OCI-LY7 (cell line): ENCODE data around the gene TTC33. TPM values are rescaled to one million over a fixed set of nuclear protein-coding genes. Genes with fewer than 3 reads are reported as not detected.

Experiments
- BruUV-seq: library from RNA; stranded (reverse); fragments of 400-500 nt; replicated peaks from 2 replicates; lab custom pipeline; 2021; lab: Mats Ljungman, UMichigan
- CTCF ChIA-PET: fragments of 300-600 bp; sonication (Branson Sonifier 250); formaldehyde crosslinking; loops from one replicate; lab custom pipeline; 2022; ENCODE audit warnings: antibody characterized with exemption; ENCODE audit not compliant: unreplicated experiment; lab: Charles Lee
- POLR2A ChIA-PET: fragments of 300-600 bp; sonication (Branson Sonifier 250); formaldehyde crosslinking; loops from one replicate; lab custom pipeline; 2022; ENCODE audit warnings: antibody characterized with exemption; lab: Charles Lee
- DNase-seq: peaks from one replicate; pipeline ENCODE4 v3.0.0-alpha.2; 2015; ENCODE audit warnings: low spot score
- H2AFZ ChIP-seq: fragments of 200-600 bp; sonication (generic), shearing (Covaris generic); 2 replicates; pipeline ENCODE4 v1.6.1; 2014; ENCODE audit warnings: mild to moderate bottlenecking, antibody characterized with exemption, low read length, moderate library complexity
- H3K27ac ChIP-seq: fragments of 200-600 bp; sonication (generic); 2 replicates; pipeline ENCODE4 v1.5.1; 2014; ENCODE audit warnings: mixed run types, low read depth, mild to moderate bottlenecking, moderate library complexity, low read length, inconsistent platforms; ENCODE audit not compliant: poor library complexity, severe bottlenecking
- H3K36me3 ChIP-seq: fragments of 200-600 bp; sonication (generic); 2 replicates; pipeline ENCODE4 v1.6.1; 2014; ENCODE audit warnings: mild to moderate bottlenecking, antibody characterized with exemption, low read length, moderate library complexity, mixed read lengths; ENCODE audit not compliant: insufficient read depth
- H3K4me1 ChIP-seq: fragments of 200-600 bp; sonication (generic); 2 replicates; pipeline ENCODE4 v1.5.1; 2014; ENCODE audit warnings: mild to moderate bottlenecking, low read length; ENCODE audit not compliant: insufficient read depth, poor library complexity, severe bottlenecking
- H3K4me2 ChIP-seq: fragments of 200-600 bp; sonication (generic); 2 replicates; pipeline ENCODE4 v1.6.1; 2014; ENCODE audit warnings: mild to moderate bottlenecking, low read length
- H3K4me3 ChIP-seq: fragments of 200-600 bp; sonication (generic); 2 replicates; pipeline ENCODE4 v1.5.1; 2014; ENCODE audit warnings: mild to moderate bottlenecking, low read depth, low read length; ENCODE audit not compliant: poor library complexity, severe bottlenecking
- H3K79me2 ChIP-seq: fragments of 200-600 bp; sonication (generic); 2 replicates; pipeline ENCODE4 v1.6.1; 2016; ENCODE audit warnings: low read depth, mild to moderate bottlenecking, low read length, moderate library complexity, mixed read lengths; ENCODE audit not compliant: insufficient read depth
- H3K9me2 ChIP-seq: fragments of 200-600 bp; sonication (generic); 2 replicates; pipeline ENCODE4 v1.6.1; 2016; ENCODE audit warnings: mild to moderate bottlenecking, low read length, mixed read lengths; ENCODE audit not compliant: insufficient read depth
- H3K9me3 ChIP-seq: fragments of 200-600 bp; sonication (generic); 2 replicates; pipeline ENCODE4 v1.6.1; 2014; ENCODE audit warnings: mild to moderate bottlenecking, mixed run types, low read length, mixed read lengths
- H4K20me1 ChIP-seq: fragments of 200-600 bp; sonication (generic); 2 replicates; pipeline ENCODE4 v1.6.1; 2014; ENCODE audit warnings: mild to moderate bottlenecking, antibody characterized with exemption, low read length, moderate library complexity, mixed read lengths; ENCODE audit not compliant: insufficient read depth
- EZH2phosphoT487 ChIP-seq: fragments of 200-600 bp; sonication (generic); IDR thresholded peaks from 2 replicates; pipeline ENCODE4 v1.6.1; 2018; ENCODE audit warnings: low read depth, borderline replicate concordance, mild to moderate bottlenecking, mixed run types, antibody characterized with exemption, low read length, moderate library complexity, mixed read lengths
- intact Hi-C: fragments of 100-400 bp; cut with micrococcal nuclease; formaldehyde crosslinking; loops from one replicate; pipeline ENCODE4 v1.10.0; 2022; ENCODE audit not compliant: unreplicated experiment
- small RNA-seq: library from RNA; depleted of rRNA; stranded (forward); fragments of <200 nt; gene quantifications from one replicate; pipeline ENCODE3, GENCODE V24; 2014
- total RNA-seq, 2 experiments: library from RNA; depleted of rRNA in 1 of 2; stranded (reverse); fragments of >200 nt in 1 of 2; shearing (Covaris generic) in 1 of 2; gene quantifications; 2 replicates each; pipeline ENCODE4 v1.2.3, GENCODE V29; 2014 to 2022
- TF ChIP-seq, protein P1 (sequence below): fragments of 200-600 bp; sonication (generic); conservative IDR thresholded peaks from 2 replicates; pipeline ENCODE4 v1.5.1; 2014; ENCODE audit warnings: mild to moderate bottlenecking, antibody characterized with exemption, low read length, moderate library complexity, mixed read lengths

The TTC33 gene
- total RNA-seq, 2 experiments from 2014 or later: 15.9 to 20.5 TPM

DNA sequence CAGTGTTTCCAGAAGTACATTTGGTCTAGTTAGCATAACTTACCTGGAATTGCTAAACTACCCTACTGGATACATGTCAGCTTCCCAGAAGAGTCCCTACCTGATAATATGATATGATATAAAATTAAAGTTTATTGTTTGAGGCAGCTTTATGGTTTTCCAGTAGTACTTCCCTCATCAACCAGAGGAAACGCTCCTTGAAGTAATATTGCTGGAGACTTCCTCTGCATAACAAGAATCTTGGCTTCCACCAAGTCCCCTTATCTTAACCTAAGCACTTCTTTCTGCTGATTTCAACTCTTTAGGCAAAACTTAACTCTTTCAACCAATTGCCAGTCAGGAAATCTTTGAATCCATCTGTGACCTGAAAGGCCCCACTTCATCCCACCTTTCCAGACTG lies 290.3 kb downstream of the TTC33 start:
- Histone ChIP-seq H3K36me3 (no peaks in the 10 kb centered on the region), H3K27ac (no peak overlapping the region), H3K9me3 (no peaks in the 10 kb centered on the region), H3K4me3 (no peak overlapping the region), H4K20me1 (no peaks in the 10 kb centered on the region), H2AFZ (no peak overlapping the region), H3K4me1 (no peaks in the 10 kb centered on the region), H3K4me2 (no peak overlapping the region), H3K79me2 (no peaks in the 10 kb centered on the region), H3K9me2 (no peaks in the 10 kb centered on the region)
- POLR2A ChIA-PET: interaction anchor here (0.6 to 1.4 kb wide), 5 partner anchors 19 to 136 kb away, joined by 3 to 4 read pairs (median 4); no protein-coding TSS in a partner anchor
- DNase-seq: no peak
- BruUV-seq: no TSS peak
- CTCF ChIA-PET: no interaction called here
- TF ChIP-seq EZH2phosphoT487: no peak
- TF ChIP-seq, protein P1, sequence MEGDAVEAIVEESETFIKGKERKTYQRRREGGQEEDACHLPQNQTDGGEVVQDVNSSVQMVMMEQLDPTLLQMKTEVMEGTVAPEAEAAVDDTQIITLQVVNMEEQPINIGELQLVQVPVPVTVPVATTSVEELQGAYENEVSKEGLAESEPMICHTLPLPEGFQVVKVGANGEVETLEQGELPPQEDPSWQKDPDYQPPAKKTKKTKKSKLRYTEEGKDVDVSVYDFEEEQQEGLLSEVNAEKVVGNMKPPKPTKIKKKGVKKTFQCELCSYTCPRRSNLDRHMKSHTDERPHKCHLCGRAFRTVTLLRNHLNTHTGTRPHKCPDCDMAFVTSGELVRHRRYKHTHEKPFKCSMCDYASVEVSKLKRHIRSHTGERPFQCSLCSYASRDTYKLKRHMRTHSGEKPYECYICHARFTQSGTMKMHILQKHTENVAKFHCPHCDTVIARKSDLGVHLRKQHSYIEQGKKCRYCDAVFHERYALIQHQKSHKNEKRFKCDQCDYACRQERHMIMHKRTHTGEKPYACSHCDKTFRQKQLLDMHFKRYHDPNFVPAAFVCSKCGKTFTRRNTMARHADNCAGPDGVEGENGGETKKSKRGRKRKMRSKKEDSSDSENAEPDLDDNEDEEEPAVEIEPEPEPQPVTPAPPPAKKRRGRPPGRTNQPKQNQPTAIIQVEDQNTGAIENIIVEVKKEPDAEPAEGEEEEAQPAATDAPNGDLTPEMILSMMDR: no peak
- intact Hi-C loops: no loop called here

DNA sequence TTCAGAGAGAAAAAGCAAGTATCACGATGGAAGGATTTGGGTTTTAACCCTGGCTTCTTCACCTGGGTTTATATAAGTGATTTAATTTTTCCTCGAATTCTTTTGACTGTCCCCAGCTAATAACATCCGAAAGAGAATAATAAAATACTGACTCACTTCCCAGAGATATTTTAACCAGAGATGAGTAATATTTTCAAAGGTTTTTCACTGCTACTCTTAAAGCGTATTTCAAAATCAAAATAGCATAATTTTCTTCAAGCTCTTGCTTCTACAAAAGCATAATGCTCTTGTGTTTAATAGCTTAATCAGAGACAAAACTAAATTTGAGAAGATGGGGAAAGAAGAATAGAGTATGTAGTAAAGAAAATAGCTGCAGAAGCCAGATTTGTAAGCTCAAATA lies 291.2 kb downstream of the TTC33 start:
- intact Hi-C loops: no loop called here
- TF ChIP-seq, protein P1: no peak
- no peak for TF ChIP-seq EZH2phosphoT487
- Histone ChIP-seq H2AFZ (no peak overlapping the region), H3K9me2 (no peaks in the 10 kb centered on the region), H3K4me3 (no peak overlapping the region), H3K4me1 (no peaks in the 10 kb centered on the region), H3K9me3 (no peaks in the 10 kb centered on the region), H4K20me1 (no peaks in the 10 kb centered on the region), H3K79me2 (no peaks in the 10 kb centered on the region), H3K27ac (no peak overlapping the region), H3K36me3 (no peaks in the 10 kb centered on the region), H3K4me2 (no peak overlapping the region)
- BruUV-seq: no TSS peak
- POLR2A ChIA-PET: interaction anchor here (0.6 to 1.4 kb wide), 7 partner anchors 20 to 909 kb away, joined by 3 to 5 read pairs (median 4); no protein-coding TSS in a partner anchor
- CTCF ChIA-PET: no interaction called here
- no peak for DNase-seq

Small RNA genes within 50 kb of the gene (small RNA-seq; reads per million reads assigned to genes)
- not detected for gene RF00092
- not detected for gene RF00191

Other genes with a start within 250 kb of the TTC33 start
- 1.4 and 2.0 TPM in 2 replicates for gene PTGER4, start 76.0 kb downstream of the TTC33 start, total RNA-seq (2014; rRNA removed; shearing (Covaris generic))
- 0.49 TPM in 1 of 2 replicates, not detected in the other for gene PTGER4, start 76.0 kb downstream of the TTC33 start, total RNA-seq (2022)
- gene PRKAA1, start 42.4 kb upstream of the TTC33 start, total RNA-seq (2014; rRNA removed; shearing (Covaris generic)): 17.9 and 30.0 TPM in 2 replicates
- 46.3 and 47.5 TPM in 2 replicates for gene PRKAA1, start 42.4 kb upstream of the TTC33 start, total RNA-seq (2022)
- 2,743 and 2,779 TPM in 2 replicates for gene RPL37, start 79.3 kb upstream of the TTC33 start, total RNA-seq (2014; rRNA removed; shearing (Covaris generic))
- 1,857 and 1,905 TPM in 2 replicates for gene RPL37, start 79.3 kb upstream of the TTC33 start, total RNA-seq (2022)
- 0.98 and 1.1 TPM in 2 replicates for gene CARD6, start 85.4 kb upstream of the TTC33 start, total RNA-seq (2014; rRNA removed; shearing (Covaris generic))
- gene CARD6, start 85.4 kb upstream of the TTC33 start, total RNA-seq (2022): 0.33 and 0.53 TPM in 2 replicates
- not detected in 2 replicates for gene C7, start 153.5 kb upstream of the TTC33 start, total RNA-seq (2014; rRNA removed; shearing (Covaris generic))
- gene C7, start 153.5 kb upstream of the TTC33 start, total RNA-seq (2022): not detected in 2 replicates